ENCODE results near the gene AGO1. TPM values are rescaled to one million over a fixed set of nuclear protein-coding genes. Genes with fewer than 3 reads are reported as not detected.
"Not testable (repeated sequence)": the region's sequence is repeated elsewhere in the genome, so short reads cannot be mapped to it uniquely, and the experiment has no call there.

Gene AGO1
- total RNA-seq, 1 experiment from 2014 or later = 13.6 TPM

- not testable (repeated sequence) for DNase-seq (ENCODE audit: low spot score)
These were observed 13.6 kb upstream of the AGO1 start for GRCh38 chr1:35869245-35869950.

GRCh38 chr1:35870651-35871309 is 12.2 kb upstream of the AGO1 start:
- no peak for DNase-seq (ENCODE audit: low spot score)

GRCh38 chr1:35873243-35873750 is 9.7 kb upstream of the AGO1 start:
- no peak for DNase-seq (ENCODE audit: low spot score)

GRCh38 chr1:35874115-35874514 is 8.9 kb upstream of the AGO1 start:
- not testable (repeated sequence) for DNase-seq (ENCODE audit: low spot score)

- peak; percentile 12 for DNase-seq (ENCODE audit: low spot score)
These were observed 6.0 kb upstream of the AGO1 start for GRCh38 chr1:35876988-35877387.

- DNase-seq (ENCODE audit: low spot score) = no peak
These were observed 1.1 kb upstream of the AGO1 start for GRCh38 chr1:35881850-35882273.

GRCh38 chr1:35882586-35882944 is 444 bp upstream of the AGO1 start:
- DNase-seq (ENCODE audit: low spot score) = no peak

GRCh38 chr1:35883635-35884101 is 659 bp downstream of the AGO1 start:
- no peak for DNase-seq (ENCODE audit: low spot score)

GRCh38 chr1:35884934-35885333 is 1.9 kb downstream of the AGO1 start:
- DNase-seq (ENCODE audit: low spot score) = no peak

- DNase-seq (ENCODE audit: low spot score) = no peak
These were observed 3.1 kb downstream of the AGO1 start for GRCh38 chr1:35885961-35886558.

GRCh38 chr1:35886577-35887431 is 3.8 kb downstream of the AGO1 start:
- DNase-seq (ENCODE audit: low spot score) = no peak

GRCh38 chr1:35887508-35887907 is 4.5 kb downstream of the AGO1 start:
- DNase-seq (ENCODE audit: low spot score) = no peak

GRCh38 chr1:35888255-35888654 is 5.2 kb downstream of the AGO1 start:
- DNase-seq (ENCODE audit: low spot score) = no peak

GRCh38 chr1:35888981-35889380 is 6.0 kb downstream of the AGO1 start:
- not testable (repeated sequence) for DNase-seq (ENCODE audit: low spot score)

- DNase-seq (ENCODE audit: low spot score) = no peak
These were observed 10.3 kb downstream of the AGO1 start for GRCh38 chr1:35893051-35893879.

GRCh38 chr1:35894183-35894582 is 11.2 kb downstream of the AGO1 start:
- no peak for DNase-seq (ENCODE audit: low spot score)

- no peak for DNase-seq (ENCODE audit: low spot score)
These were observed 11.6 kb downstream of the AGO1 start for GRCh38 chr1:35894656-35895055.

GRCh38 chr1:35899941-35900340 is 16.9 kb downstream of the AGO1 start:
- DNase-seq (ENCODE audit: low spot score) = no peak

GRCh38 chr1:35901235-35901634 is 18.2 kb downstream of the AGO1 start:
- no peak for DNase-seq (ENCODE audit: low spot score)

- no peak for DNase-seq (ENCODE audit: low spot score)
These were observed 19.7 kb downstream of the AGO1 start for GRCh38 chr1:35902671-35903070.

GRCh38 chr1:35914717-35915116 is 31.7 kb downstream of the AGO1 start:
- DNase-seq (ENCODE audit: low spot score) = no peak

All from HT-29 (cell line).